Measurements from ENCODE around the gene INTS11. TPM values are rescaled to one million over a fixed set of nuclear protein-coding genes. Genes with fewer than 3 reads are reported as not detected.

Gene INTS11
- total and polyA plus RNA-seq, 2 of the 13 experiments (the other 11 are each of a cell fraction or from before 2014, with no cell fraction given) = 52.8 to 94.8 TPM

DNA sequence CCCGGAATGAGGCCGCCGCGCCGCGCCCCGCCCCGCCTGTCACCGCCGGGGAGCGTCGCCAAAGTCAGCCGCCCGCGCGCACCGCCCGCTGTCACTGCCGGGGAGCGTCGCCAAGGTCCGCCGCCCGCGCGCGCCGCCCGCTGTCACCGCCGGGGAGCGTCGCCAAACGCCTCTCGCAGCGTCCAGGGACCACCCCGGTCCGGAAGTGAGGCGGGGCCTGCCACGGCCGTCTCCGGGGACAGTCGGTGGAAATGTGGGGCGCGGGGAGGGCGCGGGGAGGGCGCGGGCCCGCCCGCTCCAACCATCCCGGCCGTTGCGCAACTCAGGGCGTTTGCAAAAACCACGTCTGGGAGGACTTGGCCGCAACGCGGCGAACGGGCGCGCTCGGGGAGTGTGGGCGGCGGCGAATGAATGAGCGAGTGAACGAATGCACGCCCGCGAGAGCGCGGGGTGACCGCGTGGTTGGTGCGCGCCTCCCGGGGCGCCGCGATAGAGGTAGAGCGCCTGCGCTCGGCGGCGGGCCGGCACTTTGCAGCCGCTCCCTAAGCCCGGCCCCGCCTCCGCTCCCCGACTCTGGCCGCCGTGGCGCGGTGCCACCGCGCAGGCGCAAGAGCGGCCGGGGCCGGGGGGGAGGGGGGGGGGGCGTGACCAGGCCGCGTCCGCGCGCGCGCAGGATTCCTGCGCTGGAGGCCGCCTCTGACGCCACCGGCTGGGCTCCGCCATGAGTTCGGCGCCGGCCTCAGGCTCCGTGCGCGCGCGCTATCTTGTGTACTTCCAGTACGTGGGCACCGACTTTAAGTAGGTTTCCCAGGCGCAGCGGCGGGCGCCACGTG lies 16.3 kb downstream of the INTS11 start, which contains the start of the genes ACAP3 and PUSL1 (continued):
- TF ChIP-seq, protein P1, sequence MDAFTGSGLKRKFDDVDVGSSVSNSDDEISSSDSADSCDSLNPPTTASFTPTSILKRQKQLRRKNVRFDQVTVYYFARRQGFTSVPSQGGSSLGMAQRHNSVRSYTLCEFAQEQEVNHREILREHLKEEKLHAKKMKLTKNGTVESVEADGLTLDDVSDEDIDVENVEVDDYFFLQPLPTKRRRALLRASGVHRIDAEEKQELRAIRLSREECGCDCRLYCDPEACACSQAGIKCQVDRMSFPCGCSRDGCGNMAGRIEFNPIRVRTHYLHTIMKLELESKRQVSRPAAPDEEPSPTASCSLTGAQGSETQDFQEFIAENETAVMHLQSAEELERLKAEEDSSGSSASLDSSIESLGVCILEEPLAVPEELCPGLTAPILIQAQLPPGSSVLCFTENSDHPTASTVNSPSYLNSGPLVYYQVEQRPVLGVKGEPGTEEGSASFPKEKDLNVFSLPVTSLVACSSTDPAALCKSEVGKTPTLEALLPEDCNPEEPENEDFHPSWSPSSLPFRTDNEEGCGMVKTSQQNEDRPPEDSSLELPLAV (CRISPR knock-in tag; conservative IDR thresholded peaks at IDR 0.05; ENCODE audit: low read depth) = 0 out of 2 replicates have a peak, but pooled peaks have one; percentile 17
- TF ChIP-seq HNF4G (IDR thresholded peaks at IDR 0.05; ENCODE audit: borderline replicate concordance, low read depth, low read length) (peak; percentile 24; the same call in 1 of the 2 replicates), HNF4G (CRISPR knock-in tag; IDR thresholded peaks at IDR 0.05; ENCODE audit: borderline replicate concordance, low read depth) (no peak; the same call in 1 of the 2 replicates), ARNT2 (CRISPR knock-in tag; IDR thresholded peaks at IDR 0.05; ENCODE audit: low read depth) (peak; percentile 59), ZNF777 (CRISPR knock-in tag; IDR thresholded peaks at IDR 0.05) (no peak; the same call in none of the 2 replicates), AKAP8 (CRISPR knock-in tag; IDR thresholded peaks at IDR 0.05) (no peak; the same call in 1 of the 2 replicates), ZNF580 (CRISPR knock-in tag; IDR thresholded peaks at IDR 0.05; ENCODE audit: borderline replicate concordance, low read depth) (0 out of 2 replicates have a peak, but pooled peaks have one; percentile 23), ZNF772 (CRISPR knock-in tag; IDR thresholded peaks at IDR 0.05) (peak; percentile 89), FOXA1 (IDR thresholded peaks at IDR 0.05) (no peak), FOXA1 (CRISPR knock-in tag; IDR thresholded peaks at IDR 0.05) (0 out of 2 replicates have a peak, but pooled peaks have one; percentile 30), GLMP (CRISPR knock-in tag; IDR thresholded peaks at IDR 0.05; ENCODE audit: borderline replicate concordance) (no peak), ZNF274 (CRISPR knock-in tag; IDR thresholded peaks at IDR 0.05) (no peak), NAIF1 (CRISPR knock-in tag; IDR thresholded peaks at IDR 0.05; ENCODE audit: borderline replicate concordance) (no peak), ZNF501 (CRISPR knock-in tag; IDR thresholded peaks at IDR 0.05) (peak; percentile 51; the same call in 1 of the 2 replicates), CBFB (CRISPR knock-in tag; IDR thresholded peaks at IDR 0.05) (0 out of 2 replicates have a peak, but pooled peaks have one; percentile 22), RAD51 (IDR thresholded peaks at IDR 0.05; ENCODE audit: borderline replicate concordance) (no peak)
- TF ChIP-seq, protein P2, sequence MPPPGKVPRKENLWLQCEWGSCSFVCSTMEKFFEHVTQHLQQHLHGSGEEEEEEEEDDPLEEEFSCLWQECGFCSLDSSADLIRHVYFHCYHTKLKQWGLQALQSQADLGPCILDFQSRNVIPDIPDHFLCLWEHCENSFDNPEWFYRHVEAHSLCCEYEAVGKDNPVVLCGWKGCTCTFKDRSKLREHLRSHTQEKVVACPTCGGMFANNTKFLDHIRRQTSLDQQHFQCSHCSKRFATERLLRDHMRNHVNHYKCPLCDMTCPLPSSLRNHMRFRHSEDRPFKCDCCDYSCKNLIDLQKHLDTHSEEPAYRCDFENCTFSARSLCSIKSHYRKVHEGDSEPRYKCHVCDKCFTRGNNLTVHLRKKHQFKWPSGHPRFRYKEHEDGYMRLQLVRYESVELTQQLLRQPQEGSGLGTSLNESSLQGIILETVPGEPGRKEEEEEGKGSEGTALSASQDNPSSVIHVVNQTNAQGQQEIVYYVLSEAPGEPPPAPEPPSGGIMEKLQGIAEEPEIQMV (CRISPR knock-in tag; IDR thresholded peaks at IDR 0.05; ENCODE audit: low read depth) = peak; percentile 81
- TF ChIP-seq, protein P3, sequence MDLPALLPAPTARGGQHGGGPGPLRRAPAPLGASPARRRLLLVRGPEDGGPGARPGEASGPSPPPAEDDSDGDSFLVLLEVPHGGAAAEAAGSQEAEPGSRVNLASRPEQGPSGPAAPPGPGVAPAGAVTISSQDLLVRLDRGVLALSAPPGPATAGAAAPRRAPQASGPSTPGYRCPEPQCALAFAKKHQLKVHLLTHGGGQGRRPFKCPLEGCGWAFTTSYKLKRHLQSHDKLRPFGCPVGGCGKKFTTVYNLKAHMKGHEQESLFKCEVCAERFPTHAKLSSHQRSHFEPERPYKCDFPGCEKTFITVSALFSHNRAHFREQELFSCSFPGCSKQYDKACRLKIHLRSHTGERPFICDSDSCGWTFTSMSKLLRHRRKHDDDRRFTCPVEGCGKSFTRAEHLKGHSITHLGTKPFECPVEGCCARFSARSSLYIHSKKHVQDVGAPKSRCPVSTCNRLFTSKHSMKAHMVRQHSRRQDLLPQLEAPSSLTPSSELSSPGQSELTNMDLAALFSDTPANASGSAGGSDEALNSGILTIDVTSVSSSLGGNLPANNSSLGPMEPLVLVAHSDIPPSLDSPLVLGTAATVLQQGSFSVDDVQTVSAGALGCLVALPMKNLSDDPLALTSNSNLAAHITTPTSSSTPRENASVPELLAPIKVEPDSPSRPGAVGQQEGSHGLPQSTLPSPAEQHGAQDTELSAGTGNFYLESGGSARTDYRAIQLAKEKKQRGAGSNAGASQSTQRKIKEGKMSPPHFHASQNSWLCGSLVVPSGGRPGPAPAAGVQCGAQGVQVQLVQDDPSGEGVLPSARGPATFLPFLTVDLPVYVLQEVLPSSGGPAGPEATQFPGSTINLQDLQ (CRISPR knock-in tag; IDR thresholded peaks at IDR 0.05) = 0 out of 2 replicates have a peak, but pooled peaks have one; percentile 64
